ENCODE data around the gene TAF1B. TPM values are rescaled to one million over a fixed set of nuclear protein-coding genes. Genes with fewer than 3 reads are reported as not detected.
"Not testable (repeated sequence)": the region's sequence is repeated elsewhere in the genome, so short reads cannot be mapped to it uniquely, and the experiment has no call there.

TAF1B gene
- total RNA-seq, 3 donors from 2014 or later: 9.4 to 14.1 (median 13.2) TPM

GRCh38 chr2:9831670-9832069 lies 11.6 kb upstream of the TAF1B start:
- intact Hi-C loops (cut with DNase I, micrococcal nuclease): no loop called here
- H3K9me3 ChIP-seq: no peaks in the 10 kb centered on the region
- H3K4me3 ChIP-seq: no peak overlapping the region
- H3K36me3 ChIP-seq (ENCODE audit: low read depth): no peaks in the 10 kb centered on the region
- TF ChIP-seq CTCF (IDR thresholded peaks at IDR 0.05): no peak
- ATAC-seq (no peak), DNase-seq (no peak)
- H3K4me1 ChIP-seq (ENCODE audit: low read depth): no peaks in the 10 kb centered on the region

- Histone ChIP-seq H3K9me3 (no peaks in the 10 kb centered on the region), H3K36me3 (ENCODE audit: low read depth) (no peaks in the 10 kb centered on the region), H3K4me3 (no peak overlapping the region), H3K4me1 (ENCODE audit: low read depth) (no peaks in the 10 kb centered on the region)
- ATAC-seq (no peak), DNase-seq (no peak)
- no peak for TF ChIP-seq CTCF (IDR thresholded peaks at IDR 0.05)
- intact Hi-C loops (cut with DNase I, micrococcal nuclease): no loop called here
Measured at GRCh38 chr2:9832586-9832985, 10.7 kb upstream of the TAF1B start.

GRCh38 chr2:9835068-9835467 lies 8.2 kb upstream of the TAF1B start:
- DNase-seq; H3K4me3 ChIP-seq; ATAC-seq; H3K36me3 ChIP-seq (ENCODE audit: low read depth); intact Hi-C loops (cut with DNase I, micrococcal nuclease); H3K4me1 ChIP-seq (ENCODE audit: low read depth); H3K9me3 ChIP-seq: not testable (repeated sequence)

- no peak for DNase-seq
- Histone ChIP-seq H3K4me1 (ENCODE audit: low read depth) (no peaks in the 10 kb centered on the region), H3K9me3 (no peaks in the 10 kb centered on the region), H3K36me3 (ENCODE audit: low read depth) (no peaks in the 10 kb centered on the region), H3K4me3 (no peak overlapping the region)
- no peak for ATAC-seq
- TF ChIP-seq CTCF (IDR thresholded peaks at IDR 0.05): no peak
- intact Hi-C loops (cut with DNase I, micrococcal nuclease): no loop called here
Measured at GRCh38 chr2:9836074-9836473, 7.2 kb upstream of the TAF1B start.

- ATAC-seq (no peak), DNase-seq (no peak)
- H3K4me3 ChIP-seq: no peak overlapping the region
- H3K9me3 ChIP-seq: no peaks in the 10 kb centered on the region
- intact Hi-C loops (cut with DNase I, micrococcal nuclease): no loop called here
- no peak for TF ChIP-seq CTCF (IDR thresholded peaks at IDR 0.05)
- H3K36me3 ChIP-seq (ENCODE audit: low read depth): no peaks in the 10 kb centered on the region
- no peaks in the 10 kb centered on the region for H3K4me1 ChIP-seq (ENCODE audit: low read depth)
Measured at GRCh38 chr2:9836517-9836916, 6.8 kb upstream of the TAF1B start.

GRCh38 chr2:9837451-9837850 lies 5.8 kb upstream of the TAF1B start:
- H3K4me3 ChIP-seq: no peak overlapping the region
- intact Hi-C loops (cut with DNase I, micrococcal nuclease): no loop called here
- no peak for TF ChIP-seq CTCF (IDR thresholded peaks at IDR 0.05)
- no peaks in the 10 kb centered on the region for H3K4me1 ChIP-seq (ENCODE audit: low read depth)
- DNase-seq: no peak
- H3K36me3 ChIP-seq (ENCODE audit: low read depth): no peaks in the 10 kb centered on the region
- ATAC-seq: no peak
- H3K9me3 ChIP-seq: no peaks in the 10 kb centered on the region
